ENCODE results near the gene GPER1. TPM values are rescaled to one million over a fixed set of nuclear protein-coding genes. Genes with fewer than 3 reads are reported as not detected.

The GPER1 gene
- total RNA-seq, 2 experiments from 2014 or later = 0.14 to 0.37 TPM

DNA sequence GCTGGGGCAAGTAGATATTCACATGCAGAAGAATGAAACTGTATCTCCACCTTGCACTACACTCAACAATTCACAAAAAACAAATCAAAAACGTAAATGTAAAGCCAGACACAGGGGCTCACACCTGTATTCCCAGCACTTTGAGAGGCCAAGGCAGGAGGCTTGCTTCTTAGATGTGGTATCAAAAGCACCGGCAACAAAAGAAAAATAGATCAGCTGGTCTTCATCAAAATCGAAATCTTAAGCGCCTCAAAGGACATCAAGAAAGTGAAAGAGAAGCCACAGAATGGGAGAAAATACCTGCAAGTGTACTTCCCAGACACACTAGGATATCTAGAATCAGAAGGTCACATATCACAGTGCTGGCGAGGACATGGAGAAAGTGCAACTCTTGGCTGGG is 31.3 kb downstream of the GPER1 start:
- no peak for DNase-seq
- Mint-ChIP-seq H3K36me3 (peaks cover 19% of the 10 kb centered on the region), H3K4me1 (peaks cover 15% of the 10 kb centered on the region), H3K27ac (peak overlapping the region; percentile 5), H3K27me3 (no peaks in the 10 kb centered on the region), H3K9me3 (peaks cover 11% of the 10 kb centered on the region), H3K4me3 (no peak overlapping the region)

DNA sequence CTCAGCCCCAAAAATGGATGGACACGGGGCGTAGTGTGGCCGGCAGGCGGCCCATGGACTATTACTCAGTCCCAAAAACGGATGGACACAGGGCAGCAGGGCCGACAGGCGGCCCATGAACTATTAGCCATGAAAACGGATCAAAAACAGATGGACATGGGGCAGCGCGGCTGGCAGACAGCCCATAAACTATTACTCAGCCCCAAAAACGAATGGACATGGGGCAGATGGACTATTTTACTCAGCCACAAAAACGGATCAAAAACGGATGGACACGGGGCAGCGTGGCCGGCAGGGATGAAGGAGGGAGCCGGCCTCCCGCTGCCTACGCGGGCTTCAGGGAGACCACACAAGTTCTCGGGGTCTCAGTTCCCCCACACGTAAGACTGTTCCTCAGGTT is 32.9 kb downstream of the GPER1 start:
- peaks cover 16% of the 10 kb centered on the region for H3K36me3 Mint-ChIP-seq
- DNase-seq = no peak
- no peaks in the 10 kb centered on the region for H3K27me3 Mint-ChIP-seq
- no peak overlapping the region for H3K27ac Mint-ChIP-seq
- no peak overlapping the region for H3K4me3 Mint-ChIP-seq
- peaks cover 10% of the 10 kb centered on the region for H3K9me3 Mint-ChIP-seq
- H3K4me1 Mint-ChIP-seq = peaks cover 15% of the 10 kb centered on the region

DNA sequence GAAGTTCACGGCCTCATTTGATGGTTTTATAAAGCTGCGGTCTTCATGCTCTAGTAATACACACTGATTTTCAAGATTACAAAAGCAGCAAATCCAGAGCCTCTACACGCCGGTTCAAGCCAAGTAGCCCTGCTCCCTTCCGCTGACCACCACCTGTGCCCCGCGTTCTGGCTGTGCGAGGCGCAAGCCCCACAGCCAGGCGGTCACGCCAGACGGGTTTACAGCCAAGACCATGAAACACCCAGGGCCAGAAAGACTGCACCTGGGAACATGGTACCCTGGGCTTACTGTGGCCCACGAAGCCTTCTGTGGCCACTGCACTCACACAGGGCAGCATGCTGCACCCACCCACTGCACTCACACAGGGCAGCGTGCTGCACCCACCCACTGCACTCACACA is 33.6 kb downstream of the GPER1 start:
- Mint-ChIP-seq H3K36me3 (peaks cover 11% of the 10 kb centered on the region), H3K9me3 (peaks cover 6% of the 10 kb centered on the region), H3K27ac (no peak overlapping the region), H3K4me3 (no peak overlapping the region), H3K4me1 (peaks cover 15% of the 10 kb centered on the region), H3K27me3 (no peaks in the 10 kb centered on the region)
- no peak for DNase-seq

DNA sequence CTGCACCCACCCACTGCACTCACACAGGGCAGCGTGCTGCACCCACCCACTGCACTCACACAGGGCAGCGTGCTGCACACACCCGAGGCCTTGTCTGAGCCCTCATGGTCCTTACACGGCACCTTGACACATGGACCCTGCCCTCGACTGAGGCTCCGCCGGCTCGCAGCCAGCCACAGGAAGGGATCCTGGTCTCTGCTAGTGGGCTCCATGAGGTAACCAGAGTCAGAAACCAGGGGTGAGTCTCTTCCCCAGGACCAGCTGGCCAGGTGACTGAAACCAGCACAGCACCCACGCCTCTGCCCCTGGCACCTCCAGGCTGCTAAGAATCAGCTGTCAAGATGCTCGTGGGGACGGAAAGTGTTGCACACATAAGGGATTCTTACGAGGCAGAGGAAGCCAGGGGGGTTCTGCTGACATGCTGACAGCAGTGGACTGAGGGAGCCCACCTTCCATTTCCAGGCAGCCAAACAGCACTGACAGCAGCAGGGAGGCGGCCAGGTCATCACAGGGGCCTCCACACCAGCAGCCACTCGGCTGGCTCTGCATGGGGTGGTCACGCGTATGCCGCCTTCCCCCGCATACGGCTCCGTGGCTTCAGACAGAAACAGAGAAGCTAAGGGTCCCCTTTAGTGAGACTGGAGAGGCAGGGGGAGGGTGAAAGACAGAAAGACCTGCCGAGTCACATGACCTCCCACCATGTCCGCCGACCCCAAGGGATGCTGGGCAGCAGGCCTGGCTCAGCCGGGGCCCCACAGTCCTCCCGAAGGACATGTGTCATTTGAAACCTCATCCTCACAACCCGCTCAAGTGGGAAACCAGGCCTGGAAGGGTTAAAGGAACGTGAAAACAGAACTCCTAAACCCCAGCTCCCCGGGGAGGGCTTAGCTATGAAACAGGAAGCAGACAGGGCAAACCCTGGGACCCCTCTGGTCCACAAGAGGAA is 34.2 kb downstream of the GPER1 start:
- Mint-ChIP-seq H3K4me3 (no peak overlapping the region), H3K27me3 (no peaks in the 10 kb centered on the region), H3K36me3 (peaks cover 10% of the 10 kb centered on the region), H3K9me3 (peaks cover 6% of the 10 kb centered on the region), H3K27ac (no peak overlapping the region), H3K4me1 (peaks cover 15% of the 10 kb centered on the region)
- no peak for DNase-seq

DNA sequence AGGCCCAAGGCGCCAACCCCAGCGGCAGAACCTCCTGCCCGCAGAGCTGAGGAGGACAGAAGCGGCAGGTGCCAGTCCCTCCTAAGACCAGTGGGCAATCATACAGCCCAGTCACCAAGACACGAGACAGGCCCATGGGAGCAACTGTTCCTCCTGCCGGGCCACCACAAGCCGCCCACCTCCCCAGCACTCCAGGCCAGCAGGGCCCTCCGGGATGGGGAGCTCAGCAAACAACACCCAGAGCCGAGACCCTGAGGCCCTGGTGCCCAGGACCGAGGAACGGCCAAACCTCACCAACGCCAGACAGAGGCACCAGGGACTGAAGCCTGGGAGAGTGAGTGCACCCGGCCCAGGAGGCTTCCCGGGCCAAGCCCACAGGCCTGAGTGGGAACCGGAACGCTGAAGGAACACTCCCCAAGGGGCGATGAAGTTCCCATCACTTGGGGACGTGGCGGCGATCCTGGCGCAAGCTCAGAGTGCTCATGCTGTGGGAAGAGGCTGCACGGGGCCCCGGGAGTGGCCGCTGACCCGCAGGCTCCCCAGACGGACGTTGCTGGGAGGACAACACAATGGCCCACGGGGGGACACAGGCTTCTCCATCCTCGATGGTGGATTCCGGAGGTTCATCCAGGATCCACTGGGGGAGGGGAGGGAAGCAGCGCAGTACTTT is 35.1 kb downstream of the GPER1 start:
- no peak for DNase-seq
- no peaks in the 10 kb centered on the region for H3K27me3 Mint-ChIP-seq
- peaks cover 2% of the 10 kb centered on the region for H3K36me3 Mint-ChIP-seq
- H3K4me3 Mint-ChIP-seq = no peak overlapping the region
- H3K4me1 Mint-ChIP-seq = peaks cover 13% of the 10 kb centered on the region
- H3K27ac Mint-ChIP-seq = no peak overlapping the region
- no peaks in the 10 kb centered on the region for H3K9me3 Mint-ChIP-seq

DNA sequence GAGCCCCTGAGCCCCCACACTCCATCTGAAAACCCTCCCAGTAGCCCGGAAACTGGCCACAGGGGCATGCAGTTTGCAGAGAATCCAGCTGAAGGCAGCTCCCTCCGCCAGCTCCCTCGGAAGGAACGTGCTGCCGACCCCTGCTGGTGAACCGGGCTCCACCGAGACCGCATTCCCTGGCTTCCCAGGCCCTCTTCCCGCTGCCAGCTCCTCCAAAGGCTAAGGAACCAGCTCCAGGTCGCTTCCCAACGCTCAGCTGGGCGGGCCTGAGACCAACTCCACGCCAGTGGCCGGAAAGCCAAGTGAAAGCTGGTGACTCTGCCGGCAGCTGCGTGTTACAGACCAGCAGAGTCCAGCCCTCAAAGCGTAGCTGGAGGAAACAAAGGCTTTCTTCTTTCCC is 35.8 kb downstream of the GPER1 start:
- Mint-ChIP-seq H3K4me1 (peaks cover 8% of the 10 kb centered on the region), H3K4me3 (no peak overlapping the region), H3K27me3 (no peaks in the 10 kb centered on the region)

DNA sequence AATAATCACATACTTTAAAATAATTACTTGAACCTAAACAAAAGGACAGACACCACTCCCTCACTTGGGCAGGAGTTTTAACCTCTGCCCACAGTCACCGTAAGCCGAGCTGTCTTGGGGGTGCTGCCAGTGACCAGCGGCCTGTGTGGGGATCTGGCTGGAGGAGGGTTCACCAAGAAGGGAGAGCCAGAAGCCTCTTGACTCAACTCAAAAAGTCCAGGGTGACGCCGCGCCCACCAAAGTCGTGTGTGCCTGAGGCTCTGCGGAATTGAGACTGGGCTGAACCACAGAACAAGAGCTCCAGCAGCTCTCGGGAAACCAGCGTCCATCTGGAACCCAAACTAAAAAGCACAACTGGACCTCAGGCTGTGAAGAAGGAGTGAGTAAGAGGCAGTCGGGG is 36.3 kb downstream of the GPER1 start:
- Mint-ChIP-seq H3K4me1 (peaks cover 5% of the 10 kb centered on the region), H3K27me3 (no peaks in the 10 kb centered on the region), H3K36me3 (no peaks in the 10 kb centered on the region), H3K9me3 (no peaks in the 10 kb centered on the region), H3K27ac (no peak overlapping the region), H3K4me3 (no peak overlapping the region)
- DNase-seq = no peak

More for the DNA sequence above, 35.8 kb downstream of the GPER1 start:
- H3K9me3 Mint-ChIP-seq = no peaks in the 10 kb centered on the region
- no peaks in the 10 kb centered on the region for H3K36me3 Mint-ChIP-seq
- DNase-seq = no peak
- no peak overlapping the region for H3K27ac Mint-ChIP-seq

DNA sequence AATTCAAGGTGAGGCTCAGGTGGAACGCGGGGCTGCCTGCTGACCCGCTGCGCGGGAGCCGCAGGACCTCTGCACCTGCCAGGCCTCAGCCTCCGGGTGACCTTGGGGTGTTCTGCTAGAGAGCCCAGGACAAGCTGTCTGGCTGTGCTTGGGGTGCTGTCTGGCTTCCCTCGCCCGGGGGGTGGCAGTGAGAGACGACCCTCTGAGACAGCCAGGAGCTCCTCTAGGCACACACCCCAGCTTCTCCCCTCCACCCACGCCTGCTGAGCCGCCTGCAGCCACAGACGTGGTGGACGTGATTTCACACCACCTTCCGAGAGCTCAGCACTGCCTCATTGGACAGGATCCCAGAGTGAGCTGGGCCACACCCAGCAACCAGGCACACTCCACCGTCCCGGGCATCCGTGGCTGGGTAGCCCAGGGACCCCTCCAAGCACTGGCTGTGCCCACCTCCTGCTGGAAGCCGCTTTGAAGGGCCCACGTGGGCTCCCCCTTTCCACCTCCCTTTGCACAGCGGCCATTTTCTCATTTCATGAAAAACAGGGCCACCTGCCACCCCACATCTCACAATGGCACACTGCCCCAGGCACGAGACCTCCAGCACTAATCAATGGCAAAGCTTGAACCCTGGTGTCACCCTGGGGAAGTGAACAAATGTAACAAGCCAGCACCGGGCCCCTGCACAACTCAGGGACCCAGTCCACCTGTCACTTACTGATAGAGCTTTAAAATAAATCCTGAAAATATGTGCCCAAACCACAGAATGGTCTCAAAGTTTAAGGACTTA is 37.1 kb downstream of the GPER1 start:
- no peak overlapping the region for H3K27ac Mint-ChIP-seq
- no peaks in the 10 kb centered on the region for H3K36me3 Mint-ChIP-seq
- H3K27me3 Mint-ChIP-seq = no peaks in the 10 kb centered on the region
- no peak overlapping the region for H3K4me3 Mint-ChIP-seq
- H3K9me3 Mint-ChIP-seq = no peaks in the 10 kb centered on the region
- H3K4me1 Mint-ChIP-seq = no peaks in the 10 kb centered on the region
- DNase-seq = no peak

DNA sequence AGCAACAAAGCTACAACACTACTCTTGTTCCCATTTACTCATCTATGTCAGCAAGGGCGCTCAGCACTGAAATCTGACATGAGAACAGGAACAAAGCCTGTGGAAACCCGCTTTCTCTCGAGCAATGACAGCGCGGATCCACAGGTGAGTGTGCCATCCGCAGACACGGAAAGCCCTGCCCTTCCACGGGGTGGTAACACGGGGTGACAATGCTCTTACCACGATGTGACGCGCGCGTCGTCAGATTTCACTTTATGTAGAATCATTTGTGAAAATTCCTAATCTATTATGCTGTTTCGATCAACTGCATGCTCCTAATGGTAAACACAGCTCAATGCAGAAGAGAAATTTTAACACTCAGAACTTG is 37.7 kb downstream of the GPER1 start:
- no peak overlapping the region for H3K27ac Mint-ChIP-seq
- no peak for DNase-seq
- H3K9me3 Mint-ChIP-seq = no peaks in the 10 kb centered on the region
- no peaks in the 10 kb centered on the region for H3K4me1 Mint-ChIP-seq
- no peaks in the 10 kb centered on the region for H3K36me3 Mint-ChIP-seq
- H3K4me3 Mint-ChIP-seq = no peak overlapping the region
- no peaks in the 10 kb centered on the region for H3K27me3 Mint-ChIP-seq

DNA sequence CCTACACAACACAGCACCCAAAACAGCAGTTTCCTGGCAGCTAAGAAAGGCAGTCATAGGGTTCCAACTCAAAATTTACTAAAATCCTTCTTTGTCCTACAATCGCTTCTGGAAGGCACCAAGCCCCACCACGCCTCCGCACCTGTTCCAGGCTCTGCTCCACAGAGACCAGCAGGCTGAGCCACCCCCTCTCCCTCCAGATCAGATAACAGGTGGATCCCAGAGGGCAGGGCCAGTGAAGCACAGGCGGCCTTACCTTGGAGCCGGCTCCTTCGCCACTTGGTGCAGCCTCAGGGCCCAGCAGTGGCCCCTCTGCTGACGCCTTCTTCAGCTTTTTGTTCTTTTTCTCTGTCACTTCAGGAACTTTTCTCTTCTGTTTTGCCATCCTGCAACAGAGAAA is 39.1 kb downstream of the GPER1 start:
- Mint-ChIP-seq H3K4me3 (no peak overlapping the region), H3K36me3 (peaks cover 4% of the 10 kb centered on the region), H3K9me3 (peaks cover 3% of the 10 kb centered on the region), H3K27ac (no peak overlapping the region), H3K27me3 (no peaks in the 10 kb centered on the region), H3K4me1 (no peaks in the 10 kb centered on the region)
- no peak for DNase-seq

DNA sequence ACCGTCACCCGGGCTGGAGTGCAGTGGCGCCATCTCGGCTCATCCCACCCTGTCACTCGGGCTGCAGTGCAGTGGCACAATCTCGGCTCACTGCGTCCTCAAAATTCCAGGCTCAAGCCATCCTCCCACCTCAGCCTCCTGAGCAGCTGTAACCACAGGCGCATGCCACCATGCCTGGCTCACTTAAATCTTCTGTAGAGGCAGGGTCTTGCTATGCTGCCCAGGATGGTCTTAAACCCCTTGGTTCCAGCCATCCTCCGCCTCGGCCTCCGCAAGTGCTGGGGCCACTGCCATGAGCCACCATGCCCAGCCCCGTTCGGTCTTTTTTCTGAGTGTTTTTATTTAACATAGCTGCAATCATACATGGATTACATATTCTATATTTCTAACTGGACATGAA is 41.5 kb downstream of the GPER1 start:
- peaks cover 9% of the 10 kb centered on the region for H3K36me3 Mint-ChIP-seq
- H3K27ac Mint-ChIP-seq = no peak overlapping the region
- no peak for DNase-seq
- H3K4me3 Mint-ChIP-seq = no peak overlapping the region
- H3K27me3 Mint-ChIP-seq = no peaks in the 10 kb centered on the region
- H3K9me3 Mint-ChIP-seq = peaks cover 3% of the 10 kb centered on the region
- no peaks in the 10 kb centered on the region for H3K4me1 Mint-ChIP-seq

DNA sequence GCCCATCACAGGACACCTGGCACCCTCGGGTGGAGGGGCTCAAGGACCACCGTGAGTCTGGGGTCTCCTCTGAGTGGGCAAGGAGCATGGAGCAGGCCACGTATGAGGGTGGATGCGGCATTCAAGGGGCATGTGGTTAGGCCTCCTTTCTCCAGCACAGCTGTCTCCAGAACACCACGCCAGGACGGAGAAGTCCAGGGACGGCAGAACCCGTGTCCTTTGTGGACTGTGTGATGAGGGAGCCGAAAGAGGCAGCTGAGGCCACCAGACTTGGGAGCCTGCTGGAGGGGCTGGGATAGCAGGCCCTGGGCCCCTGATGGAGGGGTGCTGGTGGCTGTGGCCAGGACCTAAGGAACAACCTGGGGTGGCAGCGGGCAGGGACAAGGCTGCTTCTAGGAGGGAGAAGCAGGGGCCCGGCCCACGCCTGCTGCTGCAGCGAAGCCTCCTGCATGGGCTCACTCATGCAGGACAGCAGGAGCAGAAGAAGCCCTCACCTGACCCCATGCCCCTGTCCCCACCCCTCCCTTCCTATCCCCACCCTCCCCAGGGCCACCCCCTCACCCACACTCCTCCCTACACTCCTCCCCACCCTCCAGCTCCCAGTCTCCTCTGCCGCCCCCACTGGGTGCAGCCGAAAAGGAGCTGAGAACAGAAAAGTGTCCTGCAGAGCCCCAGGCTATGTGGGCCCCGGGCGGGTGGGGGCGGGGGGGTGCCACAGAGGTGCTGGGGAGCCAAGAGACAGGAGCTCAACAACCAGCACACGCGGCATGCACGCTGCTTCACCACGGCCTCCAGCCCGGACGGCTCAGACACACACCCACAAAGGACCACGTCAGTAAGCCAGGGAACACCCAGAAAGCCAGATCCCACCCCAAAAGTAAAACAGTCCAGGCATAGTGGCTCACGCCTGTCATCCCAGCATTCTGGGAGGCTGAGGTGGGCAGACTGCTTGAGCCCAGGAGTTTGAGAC is 42.4 kb downstream of the GPER1 start:
- H3K36me3 Mint-ChIP-seq = peaks cover 12% of the 10 kb centered on the region

DNA sequence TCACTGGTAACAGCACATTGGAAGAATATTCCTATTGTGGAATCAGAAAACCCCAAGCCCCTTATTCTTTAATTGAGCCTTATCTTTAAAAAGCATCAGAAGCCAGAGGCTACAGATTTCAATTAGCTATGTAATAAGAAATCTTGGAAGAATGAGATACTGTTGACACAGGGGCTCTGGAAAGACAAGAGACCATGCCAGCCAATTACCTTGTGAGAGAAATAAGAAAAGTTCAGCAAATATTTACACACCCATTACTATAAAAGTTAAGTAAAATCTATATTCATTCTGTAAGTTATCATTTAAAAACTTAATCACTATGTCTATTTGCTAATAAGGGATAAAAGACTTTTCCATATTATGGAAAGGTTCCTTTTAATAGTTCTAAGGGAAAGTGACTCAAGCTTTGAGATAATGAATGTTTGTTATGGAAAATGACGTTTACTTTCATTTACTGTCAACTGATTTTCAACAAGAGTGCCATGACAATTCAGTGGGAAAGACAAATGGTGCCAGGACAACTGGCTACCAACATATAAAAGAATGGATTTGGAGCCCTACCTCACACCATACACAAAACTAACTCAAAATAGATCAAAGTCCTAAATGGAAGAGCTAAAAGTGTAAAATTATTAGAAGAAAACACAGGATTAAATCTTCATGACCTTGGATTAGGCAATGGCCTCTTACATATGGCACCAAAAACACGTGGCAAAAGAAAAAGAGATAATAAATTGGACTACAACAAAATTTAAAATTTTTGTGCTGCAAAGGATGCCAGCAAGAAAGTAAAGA is 43.8 kb downstream of the GPER1 start:
- H3K36me3 Mint-ChIP-seq = peaks cover 12% of the 10 kb centered on the region
- no peaks in the 10 kb centered on the region for H3K27me3 Mint-ChIP-seq
- H3K4me1 Mint-ChIP-seq = peaks cover 1% of the 10 kb centered on the region

More for the DNA sequence above, 42.4 kb downstream of the GPER1 start:
- H3K4me1 Mint-ChIP-seq = no peaks in the 10 kb centered on the region
- H3K9me3 Mint-ChIP-seq = peaks cover 3% of the 10 kb centered on the region
- DNase-seq = no peak
- no peak overlapping the region for H3K4me3 Mint-ChIP-seq
- H3K27me3 Mint-ChIP-seq = no peaks in the 10 kb centered on the region
- no peak overlapping the region for H3K27ac Mint-ChIP-seq

DNA sequence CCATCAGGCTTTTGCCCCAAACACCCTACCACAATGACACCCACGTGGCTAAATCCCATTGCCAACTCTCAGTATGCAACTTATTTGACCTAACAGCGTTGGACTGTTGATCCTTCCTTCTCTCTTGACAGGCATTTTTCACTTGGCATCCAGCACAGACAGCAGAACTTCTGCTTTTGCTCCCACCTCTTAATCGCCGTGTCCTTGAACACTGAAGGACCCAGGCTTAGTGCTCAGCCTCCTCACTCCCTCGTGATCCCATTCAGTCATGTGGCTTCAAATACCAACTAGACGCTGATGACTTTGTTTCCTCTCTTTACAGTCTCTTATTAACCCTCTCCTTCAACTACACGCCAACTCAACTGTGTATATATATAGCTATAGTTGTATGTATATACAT is 47.0 kb downstream of the GPER1 start:
- Mint-ChIP-seq H3K4me1 (peaks cover 7% of the 10 kb centered on the region), H3K27ac (no peak overlapping the region), H3K27me3 (no peaks in the 10 kb centered on the region), H3K9me3 (peaks cover 3% of the 10 kb centered on the region), H3K36me3 (peaks cover 12% of the 10 kb centered on the region), H3K4me3 (no peak overlapping the region)
- no peak for DNase-seq

More for the DNA sequence above, 43.8 kb downstream of the GPER1 start:
- Mint-ChIP-seq H3K9me3 (peaks cover 3% of the 10 kb centered on the region), H3K27ac (no peak overlapping the region), H3K4me3 (no peak overlapping the region)
- DNase-seq = no peak

All from activated naive CD8-positive, alpha-beta T cell treated with anti-CD3 and anti-CD28 coated beads for 36 hours (primary cell).